Fibroblast of peridontal ligament (primary cell): ENCODE results near the gene CSTF3.
A peak's percentile ranks its signal among the peaks of the same experiment; 100 is the strongest.
"Not testable (repeated sequence)": the region's sequence is repeated elsewhere in the genome, so short reads cannot be mapped to it uniquely, and the experiment has no call there.

Experiments used
- DNase-seq: peaks from one replicate; pipeline ENCODE4 v3.0.0-alpha.2; 2010; ENCODE audit errors: extremely low read depth

The CSTF3 gene

DNA sequence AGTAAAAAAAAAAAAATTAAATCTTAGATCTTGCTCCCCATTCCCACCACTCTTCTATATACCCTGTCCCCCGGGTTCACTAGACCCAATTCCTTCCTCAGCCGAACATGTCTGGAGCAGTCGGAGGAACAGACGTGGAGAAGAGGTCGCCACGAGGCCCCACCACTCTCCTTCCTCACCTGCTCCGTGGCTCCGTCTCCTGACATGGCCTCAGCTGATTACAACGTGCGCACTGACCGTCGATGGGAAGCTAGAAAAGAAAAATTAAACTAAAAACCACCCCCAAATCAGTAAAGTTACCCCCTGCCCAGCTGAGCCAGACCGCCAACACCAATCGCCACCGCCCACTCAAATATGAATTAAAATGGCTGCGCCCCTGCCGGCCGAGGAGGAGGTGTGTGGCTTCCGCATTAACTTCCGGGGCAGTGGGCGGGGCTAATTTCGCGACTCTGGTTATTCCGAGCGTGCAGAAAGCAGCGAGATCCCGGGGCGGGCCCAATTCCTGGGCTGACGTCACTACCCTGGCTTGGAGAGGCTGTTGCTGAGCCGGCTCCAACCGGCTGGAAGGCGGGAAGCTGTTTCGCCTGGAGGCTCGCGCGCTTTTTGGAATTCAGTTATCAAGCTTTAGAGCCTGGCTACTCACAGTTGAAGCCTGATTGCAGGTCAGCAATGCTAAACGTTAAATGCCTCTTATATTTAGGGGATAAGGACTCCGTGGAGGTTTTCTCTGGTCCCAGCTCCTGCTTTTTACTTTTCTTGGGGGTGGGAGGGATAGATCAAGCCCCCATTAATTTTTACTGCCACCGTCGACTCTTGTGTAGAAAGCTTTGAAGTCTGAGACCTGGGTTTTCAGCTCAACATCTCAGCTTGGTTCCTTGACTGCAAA, at the start of gene CSTF3:
Gene CSTF3 (minus strand): TSS at position 361 of the 886 bp plus-strand sequence. CDS start 155 bp downstream, at position 206.
- peak; percentile 98 for DNase-seq

DNA sequence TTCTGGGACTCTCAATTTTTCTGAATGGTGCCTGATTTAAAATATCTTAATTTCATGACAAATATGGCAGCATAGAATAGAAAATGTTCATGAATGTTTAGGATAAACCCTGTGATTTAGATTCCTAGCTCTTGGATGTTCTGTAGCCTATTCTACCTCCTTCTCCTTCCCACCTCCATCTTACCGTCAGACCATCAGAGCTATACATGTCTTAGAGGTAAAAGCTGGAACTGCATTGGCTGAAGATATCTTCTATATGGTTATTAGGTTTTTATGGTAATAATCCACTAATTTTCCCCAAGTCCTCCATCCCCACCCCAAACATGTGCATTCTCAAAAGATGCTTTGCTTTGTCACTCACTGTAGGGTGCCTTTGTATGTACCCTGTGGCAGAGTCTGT, 46.9 kb upstream of the CSTF3 start:
- no peak for DNase-seq

DNA sequence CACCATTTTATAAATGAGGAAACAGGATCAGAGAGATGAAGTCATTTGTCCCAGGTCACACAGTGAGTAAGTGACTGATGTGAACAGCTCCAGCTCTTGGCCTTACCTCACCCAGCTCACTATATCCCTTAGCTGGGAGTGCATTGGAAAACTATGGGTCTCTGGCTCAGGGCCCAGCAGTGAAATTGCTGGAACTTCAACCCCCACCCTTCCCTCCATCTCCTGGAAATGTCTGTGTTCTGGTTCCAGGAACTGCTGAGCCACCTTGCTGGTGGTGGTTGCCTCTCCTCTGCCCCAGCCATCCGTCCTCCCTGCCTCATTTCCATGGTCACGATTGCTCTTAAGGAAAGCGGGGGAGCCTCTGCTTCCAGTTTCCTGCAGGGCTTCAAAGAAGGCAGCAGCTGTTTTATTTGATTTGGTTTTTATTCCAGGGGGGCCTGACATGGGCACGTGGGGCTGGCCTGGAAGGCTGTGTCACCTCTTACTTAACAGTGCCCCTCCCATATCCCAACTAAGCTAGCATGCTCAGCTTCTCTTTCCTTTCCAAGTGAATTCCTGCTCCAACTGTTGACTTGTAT, 46.2 kb upstream of the CSTF3 start:
- DNase-seq: no peak

DNA sequence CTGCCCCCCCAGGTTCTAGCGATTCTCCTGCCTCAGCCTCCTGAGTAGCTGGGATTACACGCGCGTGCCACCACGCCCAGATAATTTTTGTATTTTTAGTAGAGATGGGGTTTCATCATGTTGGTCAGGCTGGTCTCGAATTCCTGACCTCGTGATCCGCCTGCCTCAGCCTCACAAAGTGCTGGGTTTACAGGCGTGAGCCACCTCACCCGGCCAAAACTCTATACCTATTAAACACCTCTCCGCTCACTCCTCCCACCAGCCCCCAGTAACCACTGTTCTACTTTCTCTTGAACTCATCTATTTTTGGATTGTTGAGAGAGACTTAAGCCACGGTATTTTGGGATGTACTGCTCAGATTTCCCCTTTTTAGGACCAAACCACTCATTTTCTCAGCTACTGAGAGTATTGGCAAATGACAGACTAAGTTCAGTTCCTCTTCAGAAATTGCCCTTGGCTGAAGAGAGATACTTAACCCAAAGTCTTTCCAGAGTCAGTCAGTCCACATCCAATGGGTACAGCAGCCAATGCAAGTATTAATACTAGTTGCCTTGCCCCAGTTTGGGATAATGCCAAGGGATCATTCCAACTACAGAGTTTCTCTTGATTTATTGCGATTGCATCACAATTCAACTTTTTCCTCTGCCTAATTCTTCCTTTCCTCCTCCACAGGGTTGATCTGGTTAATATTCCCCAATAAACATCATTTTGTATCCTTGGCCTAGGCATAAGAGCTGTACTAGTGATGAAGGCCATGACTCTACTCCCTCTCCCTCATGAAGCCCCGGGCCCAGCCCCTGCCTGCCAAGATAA, 36.8 kb upstream of the CSTF3 start:
- DNase-seq: peak; percentile 53

DNA sequence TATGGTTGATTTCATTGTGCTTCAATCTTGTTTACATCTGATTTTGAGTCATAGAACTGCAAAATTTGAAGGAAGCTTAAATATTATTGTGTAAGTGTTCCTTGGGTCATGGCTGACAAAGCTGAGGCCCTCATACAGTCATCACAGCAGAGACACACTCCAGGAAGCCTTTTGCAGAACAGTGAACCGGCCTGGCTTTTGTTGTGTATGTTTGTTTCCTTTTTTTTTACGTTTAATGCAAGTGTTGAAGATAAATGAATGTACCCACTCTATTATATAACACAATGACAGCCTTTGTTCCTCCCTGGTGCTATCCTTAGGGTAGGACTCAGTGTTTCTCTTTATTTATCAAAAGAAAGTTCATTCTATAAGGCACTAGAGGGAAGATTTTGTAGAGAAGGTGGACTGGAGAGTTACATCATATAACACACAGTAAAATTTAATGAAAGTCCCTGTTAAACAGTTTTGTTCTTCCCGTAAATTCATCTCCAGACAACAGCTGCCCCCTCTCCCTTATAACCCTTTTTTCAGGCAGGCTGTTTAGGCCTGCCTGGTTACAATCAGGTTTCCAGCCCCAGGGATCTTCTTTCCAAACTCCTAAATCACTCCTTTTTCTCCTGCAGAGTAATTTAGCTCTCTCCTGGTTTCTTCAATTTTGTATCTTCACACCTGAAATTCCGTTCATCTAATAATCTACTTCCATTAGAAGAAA, 34.3 kb upstream of the CSTF3 start:
- DNase-seq: no peak

DNA sequence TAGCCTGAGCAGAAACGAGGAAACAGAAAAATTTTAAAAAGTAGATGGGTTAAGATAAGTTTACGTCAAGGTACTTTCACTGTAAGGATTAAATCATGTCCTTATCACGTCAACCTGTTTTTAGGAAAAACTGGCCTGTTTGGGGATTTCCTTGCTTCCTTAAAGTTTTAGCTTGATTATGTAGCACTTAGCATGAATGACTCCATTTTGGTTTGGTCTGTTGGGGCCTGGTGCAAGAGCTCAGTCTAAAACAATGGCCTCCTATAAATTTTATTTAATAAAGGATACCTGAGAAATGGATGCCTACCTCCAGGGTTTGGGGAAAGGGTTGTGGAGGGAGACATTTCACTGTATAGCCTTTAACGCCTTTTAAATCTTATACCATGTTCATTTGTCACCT, 33.2 kb upstream of the CSTF3 start:
- DNase-seq: no peak

DNA sequence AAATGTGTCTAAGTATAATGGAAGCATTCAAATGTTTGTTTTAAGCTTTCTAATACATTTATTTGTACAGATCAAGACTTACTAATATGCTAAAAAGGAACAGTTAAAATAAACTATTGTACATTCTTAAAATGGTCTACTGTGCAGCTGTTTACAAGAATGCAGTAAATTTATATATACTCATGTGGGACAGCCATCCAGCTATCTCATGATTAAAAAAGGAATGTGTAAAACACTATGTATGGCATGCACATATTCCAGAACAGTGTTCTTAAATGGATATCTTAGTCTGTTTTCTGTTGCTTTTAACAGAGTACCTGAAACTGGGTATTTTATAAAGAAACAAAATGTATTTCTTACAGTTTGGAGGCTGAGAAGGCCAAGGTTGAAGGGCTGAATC, 30.2 kb upstream of the CSTF3 start:
- DNase-seq: no peak

DNA sequence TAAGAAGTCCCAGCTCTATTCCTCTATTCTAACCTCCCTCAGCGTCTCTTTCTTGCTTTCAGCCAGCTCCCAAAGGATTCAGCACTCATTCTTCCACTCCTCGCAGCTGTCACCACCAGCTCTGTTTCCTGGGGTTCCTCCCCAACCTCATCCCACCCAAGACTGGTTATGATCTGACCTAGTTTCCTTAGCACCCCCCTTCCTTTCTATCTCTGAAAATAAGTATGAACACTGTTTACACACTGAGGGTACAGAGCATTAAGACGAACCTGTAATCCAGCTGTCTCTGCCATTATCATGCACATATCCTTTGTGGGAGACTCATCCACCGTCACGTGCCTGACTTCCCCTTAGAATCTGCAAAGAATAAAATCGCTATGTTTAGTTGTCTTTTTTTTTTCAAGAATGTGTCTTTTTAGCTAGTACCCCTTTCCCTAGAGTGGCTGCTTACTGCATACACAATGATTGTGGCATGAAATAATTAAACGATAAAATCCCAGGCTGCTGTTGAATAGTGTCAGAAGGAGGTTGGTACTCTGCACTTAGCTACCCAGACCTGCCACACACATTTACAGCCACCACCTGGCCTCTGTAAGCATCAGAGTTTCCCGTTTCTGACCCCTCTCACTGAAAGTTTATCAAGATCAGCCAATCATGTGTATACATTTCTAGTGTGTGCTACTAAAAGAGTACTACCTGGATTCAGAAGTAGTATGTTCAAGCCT, 26.9 kb upstream of the CSTF3 start:
- DNase-seq: no peak

DNA sequence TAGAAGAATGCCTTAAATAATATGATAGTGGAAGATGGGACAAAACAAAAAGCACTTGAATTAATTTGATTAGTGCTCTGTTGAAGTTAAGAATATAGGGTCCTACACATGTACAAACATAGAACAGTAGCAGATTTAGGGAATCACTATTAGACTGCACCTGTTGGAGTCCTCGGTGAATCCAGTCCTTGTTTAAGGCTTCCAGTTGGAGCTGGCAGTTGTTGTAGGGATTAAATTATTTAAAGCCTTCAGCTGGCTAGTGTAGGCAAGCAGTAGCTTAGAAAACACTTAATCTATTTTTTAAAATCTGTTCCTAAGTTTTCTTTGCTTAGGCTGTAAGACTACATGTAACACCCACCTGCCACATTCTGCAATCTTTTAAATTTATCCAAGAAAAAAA, 24.5 kb upstream of the CSTF3 start:
- DNase-seq: no peak

DNA sequence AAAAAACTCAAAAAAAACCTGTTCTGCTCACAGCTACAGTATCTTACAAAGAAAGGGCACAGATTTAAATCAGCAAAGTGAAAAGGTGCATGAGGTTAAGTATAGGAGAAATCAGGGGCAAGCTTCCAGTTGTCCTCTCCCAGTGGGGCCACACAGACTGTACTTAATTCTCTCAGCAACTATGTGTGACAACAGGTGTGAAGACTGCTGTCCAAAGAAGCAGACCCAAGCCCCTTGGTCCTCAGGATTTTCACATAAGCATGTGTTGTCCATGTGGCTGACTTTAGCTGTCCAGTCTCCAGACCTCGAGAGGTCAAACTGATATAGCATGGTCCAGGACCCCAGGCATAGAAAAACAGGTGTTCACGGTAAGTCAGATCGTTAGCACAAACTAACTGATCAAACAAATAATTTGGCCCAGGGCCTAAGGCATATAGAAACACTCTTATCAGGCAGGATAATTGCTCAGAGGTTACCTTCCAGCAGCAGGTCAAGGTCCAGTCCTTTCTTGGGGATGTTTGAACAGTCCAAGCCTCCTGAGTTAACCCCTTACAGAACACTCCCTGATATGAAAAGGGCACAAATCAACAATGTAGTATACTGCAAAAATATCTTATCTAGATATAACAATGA, 21.1 kb upstream of the CSTF3 start:
- DNase-seq: no peak

DNA sequence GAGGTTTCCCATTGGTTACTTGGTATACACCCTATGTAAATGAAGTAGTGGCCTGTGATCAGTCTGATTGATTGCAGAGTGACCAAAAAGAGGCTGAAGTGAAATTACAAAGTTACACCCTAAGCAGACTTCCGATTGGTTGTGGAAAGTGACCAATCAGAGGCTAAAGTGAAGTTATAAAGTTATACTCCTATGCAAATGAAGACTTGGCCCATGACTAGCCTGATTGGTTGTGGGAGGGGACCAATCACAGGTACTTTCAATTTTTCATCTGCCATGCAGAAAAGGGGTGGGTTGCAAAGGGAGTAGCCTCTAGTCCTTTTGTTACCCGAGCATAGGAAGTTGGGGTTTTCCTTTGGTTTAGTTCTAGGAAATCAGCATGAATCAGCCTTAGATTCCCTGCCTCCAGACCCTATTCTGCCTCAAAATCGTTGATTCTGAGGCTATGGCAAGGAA, 18.1 kb upstream of the CSTF3 start:
- DNase-seq: no peak

DNA sequence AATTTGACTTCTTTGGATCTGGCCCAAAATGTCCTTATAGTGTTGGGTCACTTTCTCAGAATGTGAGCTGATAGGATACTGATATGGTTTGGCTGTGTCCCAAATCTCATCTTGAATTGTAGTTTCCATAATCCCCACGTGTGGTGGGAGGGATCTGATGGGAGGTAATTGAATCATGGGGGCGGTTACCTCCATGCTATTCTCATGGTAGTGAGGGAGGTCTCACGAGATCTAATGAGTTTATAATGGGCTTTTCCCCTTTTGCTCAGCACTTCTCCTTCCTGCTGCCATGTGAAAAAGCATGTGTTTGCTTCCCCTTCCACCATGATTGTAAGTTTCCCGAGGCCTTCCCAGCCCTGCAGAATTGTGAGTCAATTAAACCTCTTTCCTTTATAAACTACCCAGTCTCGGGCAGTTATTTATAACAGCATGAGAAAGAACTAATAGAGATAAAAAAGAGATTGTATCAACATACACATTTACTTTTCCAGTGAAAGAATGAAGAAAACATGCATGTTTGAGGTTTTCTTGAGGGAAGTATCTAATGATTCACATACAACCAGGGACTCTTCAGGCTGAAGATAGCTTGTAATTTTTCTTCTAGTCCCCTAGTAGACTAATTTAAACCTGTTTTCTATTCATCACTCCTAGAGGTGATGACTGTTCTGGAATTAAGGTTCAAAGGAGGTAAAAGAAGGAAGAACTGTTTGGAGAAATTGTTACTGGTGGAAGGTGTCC, 17.3 kb upstream of the CSTF3 start:
- no peak for DNase-seq

DNA sequence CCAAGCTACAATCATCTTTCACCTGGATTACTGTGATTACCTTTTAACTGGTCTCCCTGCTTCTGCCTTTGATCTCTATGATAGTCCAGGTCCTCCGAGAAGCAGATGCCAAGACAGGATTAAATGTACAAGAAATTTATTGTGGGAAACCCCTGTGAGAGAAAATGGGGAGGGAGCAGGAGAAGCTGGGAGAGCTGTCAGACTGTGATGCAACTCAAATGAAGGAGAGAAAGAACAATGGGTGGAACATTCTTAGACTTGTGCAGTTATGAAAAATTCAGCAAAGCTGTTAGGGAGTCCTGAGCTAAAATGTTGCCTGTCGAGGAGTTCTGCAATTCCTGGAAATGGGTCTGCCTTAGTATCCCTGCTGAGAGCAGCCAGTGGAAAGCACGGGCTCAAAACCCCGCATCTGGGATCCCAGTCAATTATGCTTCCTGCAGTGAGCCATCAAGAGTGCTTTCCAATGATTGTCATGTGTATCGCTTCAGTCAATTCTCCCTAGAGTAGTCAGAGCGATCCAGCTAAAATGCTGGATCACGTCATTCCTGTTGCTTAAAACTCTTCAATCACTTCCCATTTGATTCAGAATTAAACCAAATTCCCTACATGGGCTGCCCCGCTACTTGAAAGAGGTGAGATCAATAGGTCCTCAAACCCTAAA, 16.5 kb upstream of the CSTF3 start:
- no peak for DNase-seq

DNA sequence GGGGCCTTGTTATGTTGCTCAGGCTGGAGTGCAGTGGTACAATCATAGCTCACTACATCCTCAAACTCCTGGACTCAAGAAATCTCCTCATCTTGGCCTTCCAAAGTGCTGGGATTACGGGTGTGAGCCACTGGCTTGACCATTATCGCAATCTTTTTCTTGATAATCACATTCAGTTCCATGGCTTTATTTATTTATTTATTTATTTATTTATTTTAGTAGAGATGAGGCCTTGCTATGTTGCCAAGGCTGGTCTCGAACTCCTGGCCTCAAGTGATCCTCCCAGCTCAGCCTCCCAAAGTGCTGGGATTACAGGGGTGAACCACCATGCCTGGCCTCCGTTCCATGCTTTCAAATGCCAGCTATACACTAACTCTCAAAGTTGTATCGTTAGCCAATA, 15.5 kb upstream of the CSTF3 start:
- DNase-seq: not testable (repeated sequence)

DNA sequence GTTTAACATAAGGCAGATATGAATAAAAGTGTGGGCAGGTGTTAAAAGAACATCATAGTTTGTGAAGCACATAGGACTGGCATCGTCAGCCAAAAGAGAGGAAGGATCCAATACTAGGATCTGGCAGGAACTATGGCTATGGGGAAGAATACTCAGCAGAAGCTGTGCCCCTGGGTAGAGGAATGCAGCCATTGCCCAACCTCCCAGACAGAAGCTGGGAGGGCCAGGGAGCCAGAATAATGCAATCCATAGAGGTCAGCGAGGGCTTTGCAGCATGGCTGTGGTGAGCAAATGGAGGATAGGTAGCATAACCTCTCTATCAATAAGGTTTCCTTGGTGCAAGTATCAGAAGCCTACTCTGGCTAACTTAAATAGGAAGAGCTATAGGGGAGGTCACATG, 11.7 kb upstream of the CSTF3 start:
- DNase-seq: peak; percentile 50

DNA sequence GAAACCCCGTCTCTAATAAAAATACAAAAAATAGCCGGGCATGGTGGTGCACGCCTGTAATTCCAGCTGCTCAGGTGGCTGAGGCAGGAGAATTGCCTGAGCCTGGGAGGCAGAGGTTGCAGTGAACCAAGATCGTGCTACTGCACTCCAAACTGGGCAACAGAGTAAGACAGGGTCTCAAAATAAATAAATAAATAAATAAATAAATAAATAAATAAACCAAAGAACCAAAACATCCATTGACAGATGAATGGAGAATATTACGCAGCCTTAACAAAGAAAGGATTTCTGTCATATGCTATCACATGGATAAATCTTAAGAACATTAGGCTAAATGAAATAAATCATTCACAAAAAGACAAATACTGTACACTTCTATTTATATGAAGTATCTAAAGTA, 11.1 kb upstream of the CSTF3 start:
- no peak for DNase-seq

DNA sequence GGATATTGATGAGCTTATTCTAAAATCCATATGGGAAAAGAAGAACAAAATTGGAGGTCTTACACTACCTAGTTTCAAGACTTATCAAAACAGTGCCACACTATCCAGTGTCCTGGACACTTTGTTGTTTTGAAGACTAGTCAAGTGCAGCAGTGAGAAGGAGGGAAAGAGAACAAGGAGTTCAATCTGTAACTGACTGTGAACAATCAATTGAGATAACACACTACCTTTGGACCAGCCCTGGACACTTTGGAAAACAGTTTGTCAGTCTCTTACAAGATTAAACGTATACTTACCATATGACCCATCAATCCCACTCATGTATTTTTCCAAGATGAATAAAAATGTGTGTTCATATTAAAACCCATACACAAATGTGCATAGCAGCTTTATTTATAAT, 10.0 kb upstream of the CSTF3 start:
- no peak for DNase-seq

DNA sequence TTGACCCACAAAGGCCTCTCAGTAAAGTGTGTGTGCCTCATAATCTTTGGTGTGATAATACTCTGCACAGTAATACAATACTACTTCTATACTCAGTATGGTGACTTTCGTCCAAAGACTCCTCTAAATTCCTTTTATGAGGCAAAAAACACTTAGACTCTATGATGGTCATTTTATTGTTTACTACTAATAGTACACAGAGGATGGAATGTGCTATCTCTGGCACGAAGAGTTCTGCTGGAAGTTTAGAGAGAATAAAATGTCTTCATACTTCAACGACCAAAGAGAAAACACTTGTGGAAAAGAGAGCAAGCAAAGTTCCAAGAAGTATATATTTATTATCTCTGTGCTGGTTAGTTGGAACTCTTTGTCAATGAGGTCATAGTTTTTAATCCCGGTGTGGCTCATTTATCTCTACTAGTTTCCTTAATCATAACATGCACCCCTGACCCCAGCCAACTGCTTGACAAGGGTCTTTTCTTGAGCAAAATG, 7.5 kb upstream of the CSTF3 start:
- peak; percentile 39 for DNase-seq

DNA sequence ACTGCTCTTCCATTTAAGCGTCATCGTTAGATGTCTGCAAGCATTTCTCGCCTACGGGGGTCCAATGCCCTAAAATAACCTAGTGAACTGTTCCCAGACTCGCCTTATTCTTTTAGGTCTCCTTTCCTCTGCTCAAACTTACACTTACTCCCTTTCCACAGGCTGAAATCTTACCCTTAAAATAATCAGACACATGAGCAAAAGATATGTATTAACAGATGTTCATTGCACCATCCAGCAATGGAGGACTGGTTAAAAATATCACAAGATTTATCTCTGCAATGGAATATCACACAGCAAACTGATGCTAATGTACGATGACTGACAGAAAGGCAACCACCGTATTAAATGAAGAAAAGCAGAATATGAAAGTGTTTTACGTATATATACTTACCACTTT, 1.6 kb upstream of the CSTF3 start:
- DNase-seq: no peak
